GM19463 (cell line): Measurements from ENCODE around the gene BAIAP2.
A peak's percentile ranks its signal among the peaks of the same experiment; 100 is the strongest.

Experiments
- ATAC-seq: cut with Tn5 transposase; IDR thresholded peaks from one replicate; pipeline ENCODE4 v1.9.1; 2021; ENCODE audit warnings: mild to moderate bottlenecking, moderate library complexity; ENCODE audit not compliant: unreplicated experiment

BAIAP2 gene

DNA sequence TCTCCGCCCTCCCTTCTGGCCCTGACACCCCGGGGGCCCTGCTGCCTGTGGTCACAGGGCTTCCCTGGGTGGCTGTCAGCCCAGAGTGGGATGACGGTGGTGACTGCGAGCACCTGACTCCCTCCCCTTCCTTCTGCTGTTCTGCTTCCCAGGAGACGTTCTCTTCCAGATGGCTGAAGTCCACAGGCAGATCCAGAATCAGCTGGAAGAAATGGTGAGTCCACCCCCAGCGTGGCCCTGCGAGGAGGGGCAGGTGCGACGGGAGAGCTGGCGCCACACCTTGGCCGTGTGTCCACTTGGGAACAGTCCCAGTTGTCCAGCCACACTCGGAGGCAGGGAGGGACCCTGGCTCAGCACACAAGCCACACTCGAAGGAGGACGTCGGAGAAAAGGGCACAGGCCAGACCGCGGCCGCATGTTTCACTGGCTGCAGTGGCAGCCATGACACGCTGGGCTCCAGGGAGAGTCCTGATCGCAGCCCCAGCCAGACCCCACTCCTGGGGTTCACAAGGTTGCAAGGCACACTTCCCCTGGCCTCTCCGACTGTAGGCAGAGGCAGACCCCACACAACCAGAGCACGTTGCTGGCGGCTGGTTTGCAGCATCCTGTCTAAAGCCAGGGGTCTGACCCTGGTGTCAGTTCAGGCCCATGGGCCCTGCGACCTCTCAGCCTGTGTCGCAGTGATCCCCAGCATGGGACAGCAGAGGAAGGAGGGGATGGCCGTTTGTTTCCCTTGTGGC is 49.9 kb downstream of the BAIAP2 start:
- no peak for ATAC-seq

DNA sequence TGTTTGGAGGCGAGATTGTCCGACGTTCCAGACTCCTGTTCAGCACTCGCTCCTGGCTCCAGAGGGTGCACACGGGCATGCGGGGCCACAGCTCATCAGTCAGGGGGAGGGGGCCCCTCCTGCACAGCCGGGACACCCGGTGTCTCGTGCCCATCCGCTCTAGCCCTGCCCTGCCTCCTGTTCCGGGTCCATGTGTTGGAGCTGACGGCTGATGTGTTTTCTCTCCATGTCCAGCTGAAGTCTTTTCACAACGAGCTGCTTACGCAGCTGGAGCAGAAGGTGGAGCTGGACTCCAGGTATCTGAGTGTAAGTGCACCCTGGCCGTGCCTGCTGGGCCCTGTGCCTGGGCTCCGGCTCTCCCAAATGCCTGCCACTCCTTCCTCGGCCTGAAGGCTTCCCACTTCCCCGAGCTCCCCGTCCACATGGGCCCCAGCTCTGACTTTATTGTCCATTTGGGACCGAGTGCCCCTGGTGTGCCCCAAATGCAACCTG is 50.5 kb downstream of the BAIAP2 start:
- no peak for ATAC-seq

DNA sequence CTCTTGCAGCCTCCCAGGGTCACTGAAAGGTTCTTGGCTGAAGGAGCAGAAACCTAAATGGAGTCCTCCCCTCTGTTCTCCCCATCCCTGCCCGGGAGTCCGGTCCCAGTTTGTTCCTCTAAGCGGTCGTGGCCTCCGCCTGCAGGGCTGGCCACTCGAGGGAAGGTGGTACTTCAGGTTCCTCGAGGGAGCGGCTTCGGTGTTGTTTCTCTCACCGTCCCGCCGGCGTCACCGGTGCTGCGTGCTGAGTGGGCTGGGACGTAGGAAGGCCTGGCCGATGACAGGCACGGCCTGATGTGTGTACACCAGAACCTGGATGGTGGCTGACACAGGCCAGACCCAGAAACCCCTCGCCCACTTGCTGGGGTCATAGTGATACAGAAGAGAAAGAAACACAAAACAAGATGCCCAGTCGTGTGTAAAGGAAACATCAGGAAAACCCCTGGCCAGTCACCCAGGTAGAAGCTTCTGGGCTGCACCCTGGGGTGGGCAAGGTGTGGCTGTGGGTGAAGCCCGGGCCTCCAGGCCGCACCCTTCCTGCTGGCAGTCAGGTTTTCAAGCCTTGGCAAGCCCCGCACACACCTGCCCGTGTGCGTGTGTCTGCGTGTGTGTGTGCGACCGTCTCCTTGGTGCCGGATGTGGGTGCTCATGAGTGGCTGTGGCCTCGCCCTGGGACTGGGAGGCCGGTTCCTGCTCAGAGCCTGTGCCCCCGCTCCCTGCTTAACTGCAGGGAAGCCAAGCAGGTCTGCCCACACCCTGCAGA is 52.0 kb downstream of the BAIAP2 start:
- ATAC-seq, result no peak

DNA sequence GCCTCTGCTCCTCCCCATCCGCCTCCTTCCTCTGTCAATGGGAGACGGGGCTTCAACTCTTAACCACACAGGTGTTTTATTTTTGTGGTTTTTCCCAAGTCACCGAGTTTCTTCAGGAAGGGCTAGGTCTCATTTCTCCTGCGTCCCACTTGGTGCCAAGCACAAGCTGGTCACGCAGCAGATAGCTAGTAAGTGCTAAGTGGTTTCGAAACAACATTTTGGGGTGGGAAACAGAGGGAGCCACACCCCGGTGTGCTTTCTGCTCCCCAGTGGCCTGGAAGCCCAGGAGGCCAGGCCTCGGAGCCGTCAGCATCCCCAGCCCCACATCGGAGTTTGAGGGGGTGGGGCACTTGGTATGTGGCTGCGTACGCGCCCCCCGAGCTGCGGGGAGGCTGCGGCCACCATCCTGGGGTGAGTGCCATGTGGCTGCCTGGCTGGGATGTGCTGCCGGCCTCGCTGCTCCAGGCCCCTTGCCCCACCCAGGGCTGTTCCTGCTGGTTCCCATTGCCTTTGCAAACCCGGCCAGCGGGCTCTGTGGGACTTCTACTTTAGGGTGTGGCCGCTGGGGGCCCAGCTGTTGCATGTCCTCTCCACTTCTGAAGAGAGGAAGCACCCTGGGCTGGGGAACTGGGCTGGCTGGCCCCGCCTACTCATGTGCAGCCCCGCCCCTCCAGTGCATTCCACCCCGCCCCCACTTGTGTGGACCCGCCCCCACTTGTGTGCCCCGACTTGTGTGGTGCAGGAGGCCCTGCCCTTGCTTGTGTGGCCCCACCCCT is 55.6 kb downstream of the BAIAP2 start:
- ATAC-seq, result no peak

DNA sequence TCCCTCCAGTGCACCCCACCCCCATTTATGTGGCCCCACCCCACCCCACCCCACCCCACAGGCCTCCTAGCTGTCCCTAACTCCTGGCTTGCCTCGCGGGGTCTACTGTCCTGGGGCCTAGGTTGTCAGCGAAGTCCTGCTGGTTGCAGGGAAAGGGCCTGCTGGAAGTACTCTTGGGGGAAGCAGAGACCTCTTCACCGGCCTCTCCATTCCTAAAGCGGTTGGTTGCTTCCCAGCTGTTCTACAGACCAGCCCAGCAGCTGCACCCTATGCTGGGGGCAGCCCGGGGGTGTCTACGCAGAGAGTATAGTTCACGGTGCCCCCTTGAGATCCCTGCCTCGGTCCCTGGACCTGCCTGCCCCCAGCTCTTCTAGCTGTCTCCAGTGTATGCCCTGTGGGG is 56.2 kb downstream of the BAIAP2 start:
- no peak for ATAC-seq

DNA sequence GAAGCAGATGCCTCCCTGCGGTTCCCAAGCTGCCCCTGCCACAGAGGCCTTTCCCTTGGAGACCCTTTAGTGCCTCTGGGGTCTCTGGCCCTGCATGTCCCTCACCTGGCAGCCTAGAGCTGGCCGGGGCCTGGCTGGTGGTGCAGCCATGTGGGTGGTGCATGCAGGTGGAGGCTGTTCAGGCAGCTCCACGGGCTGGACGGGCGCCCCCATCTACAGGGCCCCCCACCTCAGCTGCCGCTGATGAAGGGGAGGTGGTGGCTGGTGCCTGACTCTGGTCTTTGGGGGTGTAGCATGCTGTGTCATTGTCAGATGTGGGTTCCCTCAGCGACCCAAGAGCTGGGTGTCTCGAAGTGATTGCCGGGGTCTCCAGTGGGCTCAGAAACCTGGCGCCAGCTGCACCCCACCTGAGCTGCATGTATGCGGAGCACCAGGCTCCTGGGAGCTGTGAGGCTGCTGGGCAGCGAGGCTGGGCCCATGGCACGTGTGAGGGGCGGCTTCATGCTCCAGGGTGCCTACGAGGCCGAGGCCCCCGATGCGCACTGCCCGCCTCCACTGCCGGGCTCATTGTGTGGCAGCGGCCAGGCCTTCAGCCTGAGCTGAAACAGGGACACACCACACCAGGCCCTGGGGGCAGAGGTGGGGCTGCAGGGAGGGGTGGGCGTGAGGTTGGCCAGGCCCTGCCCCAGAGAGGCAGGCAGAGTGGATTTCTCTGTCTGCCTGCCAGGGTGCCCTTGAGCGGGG is 57.0 kb downstream of the BAIAP2 start:
- no peak for ATAC-seq

DNA sequence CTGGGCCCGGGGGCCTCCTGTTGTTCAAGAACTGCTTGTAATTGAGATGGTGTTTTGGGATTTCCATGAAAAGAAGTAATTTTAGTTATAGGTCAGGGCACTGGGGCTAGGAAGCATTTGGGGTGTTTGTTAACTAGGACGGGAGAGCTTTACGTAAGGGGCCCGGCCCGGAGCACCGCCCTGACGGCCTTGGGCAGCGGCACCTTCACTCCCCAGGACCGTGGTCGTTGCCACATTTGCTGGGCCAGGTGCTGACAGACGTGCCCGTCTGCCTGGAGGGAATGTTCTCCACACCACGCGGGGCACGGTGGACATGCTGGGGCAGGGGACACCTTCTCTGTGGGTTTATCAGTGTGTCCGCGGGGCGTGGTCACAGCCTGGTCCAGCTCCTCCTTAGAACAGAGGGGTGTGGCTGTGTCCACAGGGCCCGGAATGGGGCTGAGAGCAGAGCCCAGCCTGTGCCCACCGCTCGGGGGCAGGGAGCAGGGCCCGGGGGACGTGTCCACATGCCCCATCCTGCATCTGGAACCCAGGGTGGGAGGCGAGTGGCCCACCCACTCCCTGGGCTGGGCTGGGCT is 57.7 kb downstream of the BAIAP2 start:
- no peak for ATAC-seq

DNA sequence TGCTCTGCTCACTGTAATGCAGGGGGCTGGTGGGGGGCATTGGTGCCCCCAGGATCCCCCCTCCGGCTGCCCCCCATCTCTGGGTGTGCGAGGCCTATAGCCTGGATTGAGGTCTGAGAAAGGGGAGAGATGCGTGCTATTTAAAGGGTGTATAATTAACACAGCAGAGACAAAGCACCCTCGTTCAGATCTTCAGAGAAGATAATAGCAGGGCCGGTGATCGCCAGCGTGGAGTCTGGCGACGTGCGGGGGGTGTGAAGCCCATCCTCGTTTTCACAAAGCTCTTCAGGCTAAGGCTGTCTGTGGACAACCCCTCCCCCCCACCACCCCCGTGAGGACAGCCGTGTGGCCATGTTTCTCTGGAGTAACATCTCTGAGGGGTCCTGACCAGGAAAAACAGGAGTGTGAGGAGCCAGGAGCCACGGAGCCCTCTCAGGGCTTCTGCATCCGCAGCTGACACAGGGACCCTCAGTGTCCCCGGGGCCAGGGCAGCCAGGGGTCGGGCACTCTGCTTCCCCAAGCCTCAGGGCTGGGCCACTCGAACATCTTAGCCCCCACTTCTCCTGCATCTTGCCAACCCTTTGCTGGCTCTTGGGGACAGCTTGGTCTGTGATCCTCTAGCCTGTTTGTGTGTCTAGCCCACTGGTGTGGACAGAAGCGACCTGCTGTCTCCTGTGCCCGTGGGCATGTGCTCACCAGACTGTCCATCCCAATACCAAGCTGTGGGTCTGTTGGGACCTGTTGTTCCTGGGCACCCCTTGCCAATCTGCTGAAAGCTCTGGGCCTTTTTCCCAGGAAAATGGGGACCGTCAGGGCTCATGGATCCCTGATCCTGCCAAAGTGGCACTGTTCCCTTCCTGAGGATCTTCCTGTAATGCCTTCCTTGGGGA is 58.9 kb downstream of the BAIAP2 start:
- no peak for ATAC-seq

DNA sequence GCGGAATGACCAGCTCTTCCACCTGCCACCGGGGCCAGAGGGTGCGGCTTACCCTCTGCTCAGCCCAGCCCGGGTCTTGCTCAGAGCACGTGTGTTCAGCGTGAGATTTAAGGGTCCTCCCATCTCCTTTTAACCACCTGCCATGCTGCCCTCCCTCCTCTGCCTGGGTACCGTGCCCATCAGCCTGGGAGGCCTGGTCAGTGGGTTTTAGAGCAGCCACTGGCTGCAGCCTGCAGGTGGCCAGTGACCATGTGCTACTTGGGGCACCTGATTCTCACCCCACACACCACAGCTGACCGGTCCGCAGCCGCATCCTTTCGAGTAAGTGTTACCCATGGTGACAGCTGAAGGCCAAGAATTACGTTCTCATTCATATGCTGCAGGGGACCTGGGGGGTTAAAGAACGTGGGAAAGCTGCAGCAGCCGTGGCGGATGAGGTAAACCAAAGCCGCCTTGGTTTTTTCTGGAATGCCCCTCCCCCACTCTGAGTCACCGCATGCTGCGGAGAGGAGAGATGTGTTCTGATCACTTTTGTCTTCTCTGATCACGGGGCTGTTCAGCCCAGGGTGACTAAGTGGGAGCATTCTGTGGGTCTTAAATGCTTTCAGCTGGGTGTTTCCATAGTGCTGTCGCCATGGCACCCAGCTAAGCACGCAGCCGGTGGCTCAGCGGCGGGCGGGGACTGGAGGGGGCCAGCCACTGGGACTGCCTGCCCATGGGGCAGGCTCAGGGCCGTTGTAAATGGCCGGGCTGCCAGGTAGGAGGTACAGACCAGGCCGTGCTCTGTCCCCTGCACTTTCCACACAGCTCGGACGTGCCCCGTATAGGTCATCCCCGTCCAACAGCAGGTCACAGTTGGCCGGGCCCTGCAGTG is 59.8 kb downstream of the BAIAP2 start:
- no peak for ATAC-seq

DNA sequence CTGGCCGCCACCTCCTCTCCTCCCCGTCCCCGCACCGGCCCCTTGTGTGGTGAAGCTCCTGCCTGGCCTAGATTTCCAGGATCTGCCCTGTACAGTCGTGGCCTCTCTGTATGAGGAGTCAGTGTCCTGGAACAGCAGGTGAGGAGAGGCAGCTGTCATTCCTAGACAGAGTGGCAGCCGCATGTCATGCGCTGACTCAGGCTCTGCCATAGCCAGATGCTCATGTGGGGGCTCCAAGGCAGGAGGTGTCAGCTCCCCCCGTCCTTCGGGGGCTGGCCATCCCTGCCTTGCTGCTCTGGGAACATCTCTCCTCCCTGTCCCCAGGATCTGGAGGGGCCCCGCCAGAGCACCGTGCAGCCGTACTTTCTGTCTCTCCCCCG is 60.4 kb downstream of the BAIAP2 start:
- ATAC-seq, result no peak

DNA sequence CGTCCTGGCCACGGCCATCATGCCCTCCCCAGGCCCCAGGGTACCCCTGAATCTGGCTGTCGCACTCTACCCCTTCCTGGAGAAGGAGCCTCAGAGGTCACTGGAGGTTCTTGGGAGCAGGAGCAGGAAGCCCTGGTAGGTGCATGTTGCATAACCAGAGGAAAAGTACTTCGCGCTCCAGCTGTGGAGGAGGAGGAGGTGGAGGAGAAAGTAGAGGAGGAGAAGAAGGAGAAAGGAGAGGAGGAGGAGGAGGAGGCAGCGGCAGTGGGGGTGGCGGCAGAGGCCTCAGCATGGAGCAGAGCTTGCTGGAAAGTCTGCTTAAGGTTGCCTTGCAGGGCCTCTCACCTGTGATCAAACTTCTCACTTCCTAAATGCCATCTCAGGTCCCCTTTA is 61.8 kb downstream of the BAIAP2 start:
- ATAC-seq, result no peak

DNA sequence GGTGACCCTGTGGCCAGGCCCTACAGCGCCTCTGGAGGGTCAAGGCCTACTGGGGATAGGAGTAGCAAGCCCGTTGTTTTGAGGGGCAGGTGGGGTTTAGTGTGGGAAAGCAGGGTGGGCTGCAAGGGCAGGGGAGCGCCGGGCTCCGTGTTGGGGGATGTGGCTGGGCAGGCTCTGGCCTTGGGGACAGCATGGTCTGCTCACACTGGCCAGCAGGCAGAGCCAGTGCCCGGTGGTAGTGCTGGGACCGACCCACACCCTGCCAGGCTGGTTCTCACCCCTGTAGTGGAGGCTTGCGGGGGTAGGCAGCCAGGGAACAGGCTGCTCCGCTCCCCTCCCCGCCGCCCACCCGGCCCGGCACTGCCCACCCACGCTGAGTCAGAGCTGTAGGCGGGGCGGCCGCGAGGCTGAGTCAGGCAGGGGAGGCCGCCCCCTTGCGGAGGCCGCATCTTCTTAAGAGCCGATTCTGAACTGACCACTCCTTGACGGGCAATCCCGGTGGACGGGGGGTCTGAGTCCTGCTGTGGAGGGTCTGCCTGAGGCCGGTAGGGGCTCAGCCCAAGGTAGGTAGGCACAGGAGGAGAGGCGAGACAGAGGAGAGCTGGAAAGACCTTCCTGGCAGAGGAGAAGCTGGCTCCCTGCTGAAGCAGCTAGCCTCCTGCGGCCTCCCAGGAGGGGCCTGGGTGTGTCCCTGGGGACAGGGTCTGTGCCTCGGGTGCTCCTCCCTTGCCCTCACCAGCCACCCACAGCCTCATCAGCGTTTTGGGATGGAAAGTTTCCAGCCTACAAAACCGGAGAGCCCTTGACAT is 62.4 kb downstream of the BAIAP2 start:
- no peak for ATAC-seq

DNA sequence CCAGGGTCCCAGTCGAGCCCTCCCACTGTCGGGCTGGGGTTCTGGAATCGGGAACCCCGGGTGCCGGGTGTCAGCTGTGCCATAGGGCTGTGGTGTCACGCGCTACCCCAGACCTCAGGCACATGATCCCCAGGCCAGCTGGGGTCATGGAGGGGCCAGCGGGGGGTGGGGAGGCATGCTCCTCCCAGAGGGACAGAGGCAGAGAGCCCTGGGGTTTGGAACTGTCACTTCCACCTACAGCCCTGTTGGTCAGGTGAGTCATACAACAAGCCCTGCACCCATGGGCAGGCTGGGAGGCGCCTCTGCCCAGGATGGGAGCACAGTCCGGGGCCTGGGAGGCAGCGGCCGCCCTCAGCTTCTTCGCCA is 63.0 kb downstream of the BAIAP2 start:
- no peak for ATAC-seq

DNA sequence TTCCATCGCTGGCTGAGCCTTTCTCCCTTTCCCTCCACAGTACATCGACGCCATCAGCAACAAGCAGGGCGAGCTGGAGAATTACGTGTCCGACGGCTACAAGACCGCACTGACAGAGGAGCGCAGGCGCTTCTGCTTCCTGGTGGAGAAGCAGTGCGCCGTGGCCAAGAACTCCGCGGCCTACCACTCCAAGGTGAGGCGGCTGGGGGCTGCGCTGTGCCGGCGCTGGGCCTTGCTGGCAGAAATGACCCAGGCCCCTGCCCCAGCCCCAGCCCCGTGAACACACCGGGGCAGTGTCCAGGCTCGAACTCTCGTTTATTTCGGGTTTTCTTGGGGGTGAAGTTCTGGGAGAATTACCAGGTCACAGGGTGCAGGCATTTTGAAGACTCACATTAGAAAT is 64.9 kb downstream of the BAIAP2 start:
- no peak for ATAC-seq

DNA sequence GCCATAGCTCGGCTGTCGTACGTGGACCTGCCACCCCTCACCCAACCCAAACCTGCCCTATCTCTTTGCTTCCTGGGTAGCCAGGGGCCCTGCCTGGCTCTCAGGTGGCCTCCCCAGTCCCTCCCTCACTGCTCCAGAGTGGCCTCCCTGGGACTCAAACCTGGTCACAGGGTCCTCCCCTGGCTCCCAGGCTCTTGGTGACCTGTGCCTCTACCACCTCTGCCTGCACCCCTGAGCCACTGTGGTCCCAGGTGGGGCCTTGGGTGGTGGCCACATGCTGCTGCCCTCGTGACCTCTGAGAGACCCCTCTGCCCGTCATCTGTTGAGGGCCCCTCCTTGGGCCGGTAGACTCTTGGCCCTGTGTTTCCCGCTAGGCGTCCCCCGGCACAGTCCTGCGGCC is 65.7 kb downstream of the BAIAP2 start:
- ATAC-seq, result no peak

DNA sequence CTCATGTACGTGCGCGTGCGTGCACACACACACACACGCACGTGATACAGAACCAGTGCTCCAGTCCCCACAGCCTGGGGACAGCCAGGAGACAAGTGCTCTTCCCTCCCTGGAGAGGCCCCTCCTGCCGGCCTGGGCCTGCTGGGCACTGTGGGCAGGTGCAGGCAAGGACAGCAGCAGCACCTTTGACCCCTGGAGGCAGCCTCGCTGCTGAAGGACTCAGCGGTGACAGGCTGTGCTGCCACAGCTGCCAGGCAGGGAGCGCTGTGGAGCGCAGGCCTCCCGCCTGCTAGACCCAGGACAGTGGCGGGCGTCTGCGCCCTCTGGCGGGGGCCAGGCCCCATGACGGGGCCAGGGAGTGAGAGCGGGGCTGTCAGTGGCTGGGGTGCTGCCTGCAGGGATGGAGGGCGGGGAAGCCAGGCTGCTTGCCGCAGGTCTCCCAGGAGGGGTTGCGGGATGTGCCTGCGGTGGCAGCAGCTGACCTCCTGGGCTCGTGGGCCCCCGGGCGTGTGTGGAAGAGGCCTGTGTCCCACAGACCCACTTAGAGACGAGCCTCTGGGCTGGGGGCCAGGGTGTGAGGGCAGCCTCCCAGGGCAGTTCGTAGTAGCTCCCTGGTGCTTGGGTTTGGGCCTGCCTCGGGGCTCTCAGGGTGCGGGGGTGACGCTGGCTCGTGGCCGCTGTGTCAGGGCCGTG is 66.8 kb downstream of the BAIAP2 start:
- peak; percentile 92 for ATAC-seq

DNA sequence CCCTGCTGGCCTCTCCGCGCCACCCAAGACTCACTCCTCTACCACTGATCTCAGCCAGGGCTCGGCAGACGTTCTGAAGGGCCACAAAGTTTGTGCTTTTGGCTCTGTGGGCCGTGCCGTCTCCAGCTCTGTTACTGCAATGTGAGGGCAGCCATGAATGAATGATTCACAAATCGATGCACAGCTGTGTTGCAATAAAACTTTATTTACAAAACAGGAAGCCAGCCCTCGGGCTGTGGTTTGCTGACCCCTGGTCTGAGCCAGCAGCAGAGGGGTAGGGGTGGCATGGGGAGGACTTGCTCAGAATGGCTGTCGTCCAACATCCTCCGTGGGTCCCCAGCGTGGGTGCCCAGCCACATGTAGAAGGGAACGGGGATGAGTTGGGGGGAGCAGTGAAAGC is 67.4 kb downstream of the BAIAP2 start:
- no peak for ATAC-seq
